ENCODE data around the gene DPP9. TPM values are rescaled to one million over a fixed set of nuclear protein-coding genes. Genes with fewer than 3 reads are reported as not detected.

Gene DPP9
- total and polyA plus RNA-seq, 2 of the 13 experiments (the other 11 are each of a cell fraction or from before 2014, with no cell fraction given), result 8.4 to 25.8 TPM

- TF ChIP-seq TCF7 (IDR thresholded peaks at IDR 0.05; ENCODE audit: low read depth), result no peak
- TF ChIP-seq ZFX (CRISPR knock-in tag; IDR thresholded peaks at IDR 0.05; ENCODE audit: low read depth), result peak; percentile 88
- TF ChIP-seq, protein P1, sequence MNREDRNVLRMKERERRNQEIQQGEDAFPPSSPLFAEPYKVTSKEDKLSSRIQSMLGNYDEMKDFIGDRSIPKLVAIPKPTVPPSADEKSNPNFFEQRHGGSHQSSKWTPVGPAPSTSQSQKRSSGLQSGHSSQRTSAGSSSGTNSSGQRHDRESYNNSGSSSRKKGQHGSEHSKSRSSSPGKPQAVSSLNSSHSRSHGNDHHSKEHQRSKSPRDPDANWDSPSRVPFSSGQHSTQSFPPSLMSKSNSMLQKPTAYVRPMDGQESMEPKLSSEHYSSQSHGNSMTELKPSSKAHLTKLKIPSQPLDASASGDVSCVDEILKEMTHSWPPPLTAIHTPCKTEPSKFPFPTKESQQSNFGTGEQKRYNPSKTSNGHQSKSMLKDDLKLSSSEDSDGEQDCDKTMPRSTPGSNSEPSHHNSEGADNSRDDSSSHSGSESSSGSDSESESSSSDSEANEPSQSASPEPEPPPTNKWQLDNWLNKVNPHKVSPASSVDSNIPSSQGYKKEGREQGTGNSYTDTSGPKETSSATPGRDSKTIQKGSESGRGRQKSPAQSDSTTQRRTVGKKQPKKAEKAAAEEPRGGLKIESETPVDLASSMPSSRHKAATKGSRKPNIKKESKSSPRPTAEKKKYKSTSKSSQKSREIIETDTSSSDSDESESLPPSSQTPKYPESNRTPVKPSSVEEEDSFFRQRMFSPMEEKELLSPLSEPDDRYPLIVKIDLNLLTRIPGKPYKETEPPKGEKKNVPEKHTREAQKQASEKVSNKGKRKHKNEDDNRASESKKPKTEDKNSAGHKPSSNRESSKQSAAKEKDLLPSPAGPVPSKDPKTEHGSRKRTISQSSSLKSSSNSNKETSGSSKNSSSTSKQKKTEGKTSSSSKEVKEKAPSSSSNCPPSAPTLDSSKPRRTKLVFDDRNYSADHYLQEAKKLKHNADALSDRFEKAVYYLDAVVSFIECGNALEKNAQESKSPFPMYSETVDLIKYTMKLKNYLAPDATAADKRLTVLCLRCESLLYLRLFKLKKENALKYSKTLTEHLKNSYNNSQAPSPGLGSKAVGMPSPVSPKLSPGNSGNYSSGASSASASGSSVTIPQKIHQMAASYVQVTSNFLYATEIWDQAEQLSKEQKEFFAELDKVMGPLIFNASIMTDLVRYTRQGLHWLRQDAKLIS (CRISPR knock-in tag; IDR thresholded peaks at IDR 0.05), result no peak
- no peak for TF ChIP-seq KDM5B (CRISPR knock-in tag; IDR thresholded peaks at IDR 0.05; ENCODE audit: borderline replicate concordance)
- no peak; the same call in 1 of the 2 replicates for TF ChIP-seq ZSCAN22 (CRISPR knock-in tag; IDR thresholded peaks at IDR 0.05)
- TF ChIP-seq ADNP (CRISPR knock-in tag; IDR thresholded peaks at IDR 0.05), result peak; percentile 78; the same call in 1 of the 2 replicates
- TF ChIP-seq, protein P2, sequence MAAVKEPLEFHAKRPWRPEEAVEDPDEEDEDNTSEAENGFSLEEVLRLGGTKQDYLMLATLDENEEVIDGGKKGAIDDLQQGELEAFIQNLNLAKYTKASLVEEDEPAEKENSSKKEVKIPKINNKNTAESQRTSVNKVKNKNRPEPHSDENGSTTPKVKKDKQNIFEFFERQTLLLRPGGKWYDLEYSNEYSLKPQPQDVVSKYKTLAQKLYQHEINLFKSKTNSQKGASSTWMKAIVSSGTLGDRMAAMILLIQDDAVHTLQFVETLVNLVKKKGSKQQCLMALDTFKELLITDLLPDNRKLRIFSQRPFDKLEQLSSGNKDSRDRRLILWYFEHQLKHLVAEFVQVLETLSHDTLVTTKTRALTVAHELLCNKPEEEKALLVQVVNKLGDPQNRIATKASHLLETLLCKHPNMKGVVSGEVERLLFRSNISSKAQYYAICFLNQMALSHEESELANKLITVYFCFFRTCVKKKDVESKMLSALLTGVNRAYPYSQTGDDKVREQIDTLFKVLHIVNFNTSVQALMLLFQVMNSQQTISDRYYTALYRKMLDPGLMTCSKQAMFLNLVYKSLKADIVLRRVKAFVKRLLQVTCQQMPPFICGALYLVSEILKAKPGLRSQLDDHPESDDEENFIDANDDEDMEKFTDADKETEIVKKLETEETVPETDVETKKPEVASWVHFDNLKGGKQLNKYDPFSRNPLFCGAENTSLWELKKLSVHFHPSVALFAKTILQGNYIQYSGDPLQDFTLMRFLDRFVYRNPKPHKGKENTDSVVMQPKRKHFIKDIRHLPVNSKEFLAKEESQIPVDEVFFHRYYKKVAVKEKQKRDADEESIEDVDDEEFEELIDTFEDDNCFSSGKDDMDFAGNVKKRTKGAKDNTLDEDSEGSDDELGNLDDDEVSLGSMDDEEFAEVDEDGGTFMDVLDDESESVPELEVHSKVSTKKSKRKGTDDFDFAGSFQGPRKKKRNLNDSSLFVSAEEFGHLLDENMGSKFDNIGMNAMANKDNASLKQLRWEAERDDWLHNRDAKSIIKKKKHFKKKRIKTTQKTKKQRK (IDR thresholded peaks at IDR 0.05; ENCODE audit: low read length), result no peak
- peak; percentile 70 for TF ChIP-seq ZBTB7A (CRISPR knock-in tag; IDR thresholded peaks at IDR 0.05)
- TF ChIP-seq ZNF781 (CRISPR knock-in tag; IDR thresholded peaks at IDR 0.05; ENCODE audit: borderline replicate concordance, not compliant biosample characterization), result no peak
- 0 out of 2 replicates have a peak, but pooled peaks have one; percentile 6 for TF ChIP-seq THAP7 (CRISPR knock-in tag; IDR thresholded peaks at IDR 0.05)
- peak; percentile 24; the same call in 1 of the 2 replicates for TF ChIP-seq ZNF607 (CRISPR knock-in tag; IDR thresholded peaks at IDR 0.05; ENCODE audit: borderline replicate concordance)
- no peak for TF ChIP-seq ZNF75D (CRISPR knock-in tag; IDR thresholded peaks at IDR 0.05; ENCODE audit: borderline replicate concordance)
- TF ChIP-seq LBX2 (CRISPR knock-in tag; IDR thresholded peaks at IDR 0.05; ENCODE audit: borderline replicate concordance), result no peak
- no peak for TF ChIP-seq SRF (IDR thresholded peaks at IDR 0.05; ENCODE audit: low read depth, low read length)
- TF ChIP-seq CHCHD3 (CRISPR knock-in tag; IDR thresholded peaks at IDR 0.05), result 0 out of 2 replicates have a peak, but pooled peaks have one; percentile 56
- TF ChIP-seq PBX3 (CRISPR knock-in tag; IDR thresholded peaks at IDR 0.05; ENCODE audit: borderline replicate concordance), result no peak
Measured at GRCh38 chr19:4639531-4640246, 84.0 kb downstream of the DPP9 start (continued).
